Ovary (tissue), 3 donors: Measurements from ENCODE around the gene CAMTA1.

Source experiments
- CTCF ChIP-seq, 3 donors: fragments of 450-650 bp in 2 of 3; fragments of 200-600 bp in 1 of 3; IDR thresholded peaks; one replicate each; pipeline versions ENCODE4 v1.5.1 to v1.8.0; 2016 to 2022; ENCODE audit warnings: antibody characterized with exemption in 3 of 3, mild to moderate bottlenecking in 1 of 3
- EP300 ChIP-seq: sonication (generic); formaldehyde crosslinking; IDR thresholded peaks from one replicate; pipeline ENCODE4 v1.6.1; 2017; ENCODE audit warnings: antibody characterized with exemption
- POLR2A ChIP-seq: fragments of 450-650 bp; IDR thresholded peaks from one replicate; pipeline ENCODE4 v1.6.1; 2017; ENCODE audit warnings: antibody characterized with exemption, mild to moderate bottlenecking, moderate library complexity
- donor health status: DM: no; HTN: no; CAD: no.

- TF ChIP-seq CTCF (IDR thresholded peaks at IDR 0.05) (no peak), POLR2A (no peak), EP300 (no peak)
Observed at GRCh38 chr1:7334475-7335035, 549.3 kb downstream of the CAMTA1 start.
